Effector CD4-positive, alpha-beta T cell (primary cell): Measurements from ENCODE around the gene PSMB11.
A peak's percentile ranks its signal among the peaks of the same experiment; 100 is the strongest.

Source experiments
- DNase-seq: peaks from one replicate; pipeline ENCODE4 v3.0.0-alpha.2; 2020

The PSMB11 gene

DNA sequence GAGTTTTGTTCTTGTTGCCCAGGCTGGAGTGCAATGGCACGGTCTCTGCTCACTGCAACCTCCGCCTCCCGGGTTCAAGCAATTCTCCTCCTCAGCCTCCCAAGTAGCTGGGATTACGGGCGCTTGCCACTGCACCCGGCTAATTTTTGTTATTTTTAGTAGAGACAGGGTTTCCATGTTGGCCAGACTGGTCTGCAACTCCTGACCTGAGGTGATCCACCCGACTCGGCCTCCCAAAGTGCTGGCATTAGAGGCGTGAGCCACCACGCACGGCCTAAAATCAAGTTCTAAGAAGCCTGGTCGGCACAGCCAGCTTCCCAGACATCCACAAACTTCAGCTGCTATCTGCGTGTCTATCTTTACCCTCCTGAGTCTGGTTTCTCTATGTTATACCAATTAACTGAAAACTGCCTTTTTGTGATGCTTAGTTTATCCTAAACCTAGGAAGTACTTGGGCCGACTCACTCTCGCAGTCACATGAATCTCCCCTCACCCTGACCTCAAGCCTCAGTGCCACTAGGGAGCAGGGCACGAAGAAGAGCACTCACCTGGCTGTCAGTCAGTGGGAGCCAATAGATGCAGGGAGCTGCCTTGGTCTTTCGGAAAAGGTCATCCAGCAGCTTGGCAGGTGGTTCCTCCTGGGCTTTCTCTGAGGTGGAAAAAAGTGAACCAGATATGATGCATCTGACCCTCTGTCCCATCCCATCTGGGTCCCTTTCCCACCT lies 18.7 kb downstream of the PSMB11 start:
- DNase-seq = no peak

DNA sequence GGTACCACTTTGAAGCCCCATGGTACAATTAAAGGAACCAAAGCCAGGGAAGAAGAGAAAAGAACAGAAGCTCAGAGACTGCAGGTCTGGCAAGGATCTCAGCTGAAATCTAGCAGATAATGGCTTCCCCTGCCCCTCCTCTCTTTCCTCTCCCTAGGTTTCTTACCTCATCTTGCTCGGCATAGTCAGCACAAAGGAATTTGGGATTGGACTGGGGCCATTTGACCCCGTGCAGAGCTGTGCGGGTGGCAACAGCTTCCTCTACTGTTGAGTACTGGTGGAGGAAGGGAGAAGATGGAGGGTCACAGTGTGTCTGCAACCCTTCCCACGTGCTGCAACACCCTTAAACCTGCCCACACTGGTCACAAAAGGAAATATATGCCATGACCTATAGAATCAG lies 20.0 kb downstream of the PSMB11 start:
- DNase-seq = no peak

DNA sequence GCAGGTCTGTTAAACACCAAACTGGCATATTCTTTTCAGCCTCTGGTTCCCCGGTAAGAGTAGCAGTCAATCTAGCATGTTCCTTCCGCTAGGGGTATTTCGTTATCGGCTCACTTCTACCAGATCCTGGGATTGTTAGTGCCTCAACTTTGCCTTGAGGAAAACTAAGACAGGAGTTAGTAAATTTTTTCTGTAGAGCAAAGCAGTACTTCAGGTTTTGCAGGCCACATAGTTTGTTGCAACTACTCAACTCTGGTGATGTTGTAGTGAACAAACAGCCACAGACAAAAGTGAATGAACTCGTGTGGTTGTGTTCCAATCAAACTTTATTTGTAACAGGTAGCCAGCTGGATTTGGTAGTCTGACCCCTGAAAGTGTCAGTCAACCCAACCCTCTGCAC lies 21.6 kb downstream of the PSMB11 start:
- DNase-seq = no peak

DNA sequence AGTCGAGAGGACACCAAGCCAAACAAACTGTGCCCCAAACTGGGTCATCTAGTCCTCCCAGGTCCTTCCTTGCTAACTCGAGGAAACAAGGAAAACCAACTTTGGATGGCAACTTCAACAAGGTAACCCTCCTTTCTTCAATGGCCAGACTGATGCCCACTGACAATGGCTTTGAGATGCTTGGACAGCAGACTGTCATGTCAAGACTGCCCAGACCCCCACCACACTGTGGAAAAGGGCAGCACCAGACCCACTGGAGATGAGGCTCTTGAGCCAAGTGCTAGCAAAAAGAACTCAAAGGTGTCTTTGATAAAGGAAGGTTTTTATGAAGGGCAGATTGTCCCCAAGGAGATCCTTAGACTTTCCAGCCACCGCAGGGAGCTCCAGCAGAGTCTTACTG lies 24.4 kb downstream of the PSMB11 start:
- no peak for DNase-seq

DNA sequence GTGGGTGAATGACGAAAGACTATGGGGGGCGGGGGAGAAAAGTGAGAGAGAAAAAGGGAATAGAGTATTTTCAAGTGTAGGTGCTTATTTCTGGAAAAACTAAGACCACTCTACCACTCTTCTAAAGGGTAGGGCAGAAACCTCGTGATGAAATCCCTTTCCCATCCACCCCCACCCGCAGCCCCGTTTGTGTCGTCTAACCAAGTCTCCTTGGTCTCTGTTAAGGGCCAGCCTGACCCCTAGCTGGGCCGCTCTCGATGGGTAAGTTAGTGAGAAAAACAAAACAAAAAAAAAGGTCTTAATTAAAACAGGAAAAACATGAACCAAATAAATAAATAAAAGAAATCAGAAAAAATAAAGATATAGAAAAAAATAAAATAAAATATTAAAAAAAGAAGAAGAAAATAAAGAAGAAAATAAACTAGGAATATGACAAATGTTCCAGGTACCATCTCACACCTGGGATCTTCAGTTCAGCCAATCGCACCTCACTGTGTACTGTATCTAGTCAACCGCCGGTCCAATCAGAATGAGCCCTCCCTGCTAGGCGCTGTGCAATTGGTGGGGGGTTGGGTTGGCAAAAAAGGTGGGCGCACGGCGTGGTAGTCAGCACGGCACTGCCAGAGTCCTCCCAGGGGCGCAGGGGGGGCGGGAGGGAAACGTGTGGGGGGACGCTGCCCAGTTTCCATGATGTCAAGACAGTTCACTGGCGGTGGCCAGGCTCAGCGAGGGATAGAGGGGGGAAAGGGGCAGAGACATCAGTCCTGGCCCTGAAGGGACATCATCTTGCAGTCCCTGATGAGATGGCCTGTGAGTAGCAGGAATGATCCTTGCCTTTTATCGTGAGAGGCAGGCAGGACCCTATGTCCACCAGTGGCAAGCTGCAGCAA lies 25.1 kb downstream of the PSMB11 start:
- DNase-seq = no peak

DNA sequence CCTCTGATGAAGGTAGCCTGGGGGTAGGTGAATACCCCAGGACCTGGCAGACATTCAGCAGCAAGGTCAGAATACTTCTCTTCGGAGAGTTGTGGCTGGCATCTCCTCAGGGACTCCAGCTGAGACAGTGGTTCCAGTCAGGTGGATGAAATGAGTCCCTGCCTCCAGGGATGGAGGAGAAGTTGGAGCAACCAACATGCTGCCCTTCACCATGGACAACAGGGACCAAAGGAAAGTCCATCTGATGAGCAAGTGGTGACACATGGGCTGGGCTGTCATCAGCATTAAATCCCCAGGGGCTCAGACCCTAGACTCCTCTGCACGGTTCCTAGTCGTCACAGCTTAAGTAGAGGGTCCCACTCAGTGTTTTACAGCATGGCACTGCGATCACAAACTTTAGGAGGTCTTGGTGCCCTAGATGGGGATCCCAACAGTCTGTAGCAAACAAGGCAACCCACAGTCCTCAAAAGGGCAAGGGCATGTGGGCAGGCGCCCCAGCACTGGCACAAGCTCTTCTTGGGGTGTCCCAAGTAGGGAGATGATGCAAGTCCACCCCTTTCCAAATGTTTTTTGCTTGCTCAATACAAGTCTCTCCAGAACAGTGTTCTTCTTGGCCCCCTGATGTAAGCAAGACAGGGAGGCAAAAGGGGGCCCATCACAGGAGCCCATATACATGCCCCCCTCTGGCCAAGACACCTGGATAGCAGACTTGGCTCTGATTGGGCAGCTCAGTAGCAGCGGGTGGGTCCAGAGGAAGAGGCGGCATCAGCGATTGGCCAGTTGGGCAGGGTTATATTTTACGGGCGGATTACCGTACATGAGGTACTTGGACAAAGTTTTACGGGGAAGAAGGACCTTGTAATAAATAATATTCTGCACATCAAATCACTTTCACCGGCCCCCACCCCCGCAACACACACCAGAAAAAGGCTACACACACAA lies 26.1 kb downstream of the PSMB11 start:
- DNase-seq = no peak

DNA sequence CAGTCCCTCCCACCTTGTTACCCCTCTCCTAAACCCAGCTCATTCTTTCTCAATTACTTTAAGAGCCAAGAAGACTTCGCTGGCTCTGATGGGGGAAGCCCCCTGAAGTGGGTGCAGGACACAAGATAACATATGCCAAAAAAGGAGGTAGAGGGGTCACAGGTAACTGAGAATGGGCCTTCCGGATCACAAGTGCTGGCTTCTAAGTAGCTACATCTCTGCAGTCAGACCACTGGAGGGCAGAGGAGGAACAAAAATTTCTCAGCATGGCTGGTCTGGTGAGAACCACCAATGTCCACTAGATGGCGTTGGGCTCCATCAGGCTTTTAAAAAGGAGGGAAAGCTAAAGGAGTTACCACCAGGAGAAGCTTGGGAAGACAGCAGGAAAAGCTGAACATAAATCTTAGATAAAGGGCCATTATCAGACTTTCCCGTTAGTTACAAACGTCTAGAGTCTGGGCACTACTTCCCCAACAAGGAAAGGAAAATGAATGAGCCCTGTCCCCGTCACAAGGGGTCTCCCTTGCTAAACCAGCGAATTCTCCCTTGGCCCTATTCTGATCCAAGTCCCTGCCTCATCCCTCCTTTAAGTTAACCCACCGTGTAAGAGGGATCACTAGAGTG lies 26.9 kb downstream of the PSMB11 start:
- peak; percentile 67 for DNase-seq

DNA sequence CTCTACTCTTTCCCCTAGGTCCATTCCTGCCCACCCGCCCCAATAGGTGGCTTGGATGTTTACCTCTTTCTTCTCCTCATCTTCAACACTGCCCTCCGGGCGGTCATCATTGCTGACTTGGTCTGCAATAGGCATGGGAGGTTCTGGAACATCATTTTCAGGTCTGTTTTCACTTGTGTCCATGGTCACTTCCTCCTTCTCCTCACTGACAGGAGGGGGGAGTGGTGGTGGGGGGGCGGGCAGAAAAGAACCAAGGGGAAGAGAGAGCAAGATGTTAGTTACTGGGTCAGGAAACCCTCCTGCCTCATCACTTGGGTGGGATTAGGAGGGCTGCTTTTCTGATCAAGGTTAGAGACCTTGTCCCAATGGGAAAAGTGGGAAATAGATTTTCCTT lies 27.4 kb downstream of the PSMB11 start:
- no peak for DNase-seq

DNA sequence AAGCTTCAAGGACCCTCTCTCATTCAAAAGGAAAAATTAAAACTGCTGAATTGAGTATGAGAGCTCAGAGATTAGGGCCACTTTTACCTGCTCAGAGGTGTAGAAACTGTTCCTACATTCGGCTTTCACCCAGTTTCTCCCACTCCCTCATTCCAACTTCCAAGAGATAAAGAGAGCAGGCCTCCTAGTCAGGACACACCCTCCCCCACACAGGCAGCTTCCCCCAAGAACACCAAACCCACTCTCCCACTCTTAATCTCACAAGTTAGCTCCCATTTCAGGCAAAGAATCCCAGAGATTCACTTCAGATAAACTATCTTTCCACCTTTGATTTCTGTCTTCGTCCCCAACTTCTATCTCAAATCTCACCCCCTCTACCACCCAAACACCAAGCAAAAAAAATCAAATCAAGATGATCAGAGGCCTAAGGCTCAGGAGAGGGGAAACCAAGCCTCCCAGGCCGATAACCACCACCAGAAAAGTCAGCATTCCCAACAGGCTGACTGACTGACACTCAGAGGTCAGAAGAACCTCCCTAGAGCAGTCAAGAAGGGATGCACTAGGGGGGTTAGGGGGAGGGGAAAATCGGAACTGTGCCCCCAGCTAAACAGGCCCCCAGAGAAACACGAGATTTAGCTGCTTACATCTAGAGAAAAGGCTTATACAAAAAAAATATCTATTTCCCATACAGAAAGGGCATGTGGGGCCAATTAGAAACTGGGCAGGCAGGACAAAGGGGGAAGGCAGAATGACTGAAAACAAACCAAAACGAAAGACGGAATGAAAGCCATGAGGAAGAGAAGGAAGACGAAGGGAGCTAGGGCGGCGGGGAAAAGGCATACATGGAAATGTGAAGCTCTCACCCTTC lies 28.5 kb downstream of the PSMB11 start:
- DNase-seq = no peak

DNA sequence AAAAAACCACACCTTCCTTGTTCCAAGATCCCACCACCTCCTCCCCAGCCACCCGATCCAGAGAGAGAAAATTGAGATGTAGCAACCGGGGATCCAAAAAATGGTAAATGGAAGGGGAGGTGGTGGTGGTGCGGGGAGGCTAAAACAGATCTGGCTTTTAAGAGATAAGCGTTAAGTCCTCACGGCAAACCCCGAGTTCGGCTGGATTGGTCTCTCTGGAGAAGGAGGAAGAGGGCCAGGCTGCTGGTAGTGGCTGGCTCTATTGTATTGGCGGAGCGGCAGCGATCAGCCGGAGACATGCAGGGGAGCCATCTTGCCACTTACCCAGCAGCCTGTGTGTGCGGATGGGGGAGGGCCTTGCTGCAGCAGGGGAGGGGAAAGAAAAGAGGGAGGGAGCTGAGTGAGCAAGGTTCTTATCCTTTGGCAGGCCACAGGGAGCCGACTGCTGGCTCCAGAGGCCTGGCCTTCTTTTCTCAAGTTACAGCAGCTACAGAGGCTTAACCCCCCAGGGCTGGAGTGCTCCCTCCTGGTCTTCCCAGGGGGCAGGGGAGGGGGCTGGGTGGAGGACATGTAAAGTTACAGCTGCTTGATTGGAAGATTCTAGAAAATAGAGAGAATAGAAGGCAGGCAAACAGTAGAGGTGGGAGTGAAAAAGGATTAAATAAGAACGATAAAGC lies 29.4 kb downstream of the PSMB11 start:
- peak; percentile 66 for DNase-seq

DNA sequence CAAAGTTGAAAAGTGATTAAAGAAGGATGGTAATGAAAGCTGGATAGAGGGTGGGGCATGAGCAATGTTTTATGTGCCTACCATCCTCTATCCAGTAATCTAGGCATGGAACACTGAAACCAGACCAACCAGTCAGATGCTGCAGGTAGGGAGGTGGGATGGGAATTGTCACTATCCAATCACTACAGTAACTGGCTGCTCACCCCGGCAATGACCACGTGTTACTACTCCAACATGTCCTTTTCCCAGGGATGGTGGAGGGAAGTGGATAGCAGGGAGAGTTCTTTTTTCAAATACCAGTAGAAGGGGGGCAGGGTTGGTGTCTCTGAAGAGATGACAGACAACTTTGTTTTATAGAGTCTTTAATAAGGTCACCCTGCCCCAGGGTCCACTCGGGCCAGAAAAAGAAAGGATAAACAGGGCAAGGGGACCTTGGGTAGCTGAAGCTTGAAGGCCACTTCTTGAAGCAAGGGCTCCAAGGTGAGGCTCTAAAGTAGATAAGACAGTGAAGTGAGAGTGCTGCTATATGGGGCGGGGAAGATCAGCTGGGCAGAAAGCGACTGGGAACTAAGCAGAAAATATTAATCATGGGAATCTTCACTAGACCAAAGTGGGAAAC lies 30.0 kb downstream of the PSMB11 start:
- no peak for DNase-seq

DNA sequence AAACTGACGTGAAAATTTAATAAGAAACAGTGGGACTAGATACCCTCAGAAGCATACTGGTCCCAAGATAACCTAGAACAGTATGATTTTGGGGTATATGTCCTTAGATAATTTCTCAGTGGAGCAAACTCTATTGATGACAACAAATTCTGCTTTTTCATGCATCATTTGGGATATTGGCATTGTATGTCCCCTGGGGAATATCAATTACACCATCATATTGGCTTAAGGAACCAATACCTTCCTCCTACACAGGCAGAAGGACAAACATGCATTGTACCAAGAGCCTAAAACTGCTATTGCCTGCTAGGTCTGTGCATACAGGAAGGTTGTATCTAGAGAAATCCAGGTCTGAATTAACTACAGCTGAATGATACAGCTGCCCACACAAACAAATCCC lies 32.9 kb downstream of the PSMB11 start:
- DNase-seq = no peak

DNA sequence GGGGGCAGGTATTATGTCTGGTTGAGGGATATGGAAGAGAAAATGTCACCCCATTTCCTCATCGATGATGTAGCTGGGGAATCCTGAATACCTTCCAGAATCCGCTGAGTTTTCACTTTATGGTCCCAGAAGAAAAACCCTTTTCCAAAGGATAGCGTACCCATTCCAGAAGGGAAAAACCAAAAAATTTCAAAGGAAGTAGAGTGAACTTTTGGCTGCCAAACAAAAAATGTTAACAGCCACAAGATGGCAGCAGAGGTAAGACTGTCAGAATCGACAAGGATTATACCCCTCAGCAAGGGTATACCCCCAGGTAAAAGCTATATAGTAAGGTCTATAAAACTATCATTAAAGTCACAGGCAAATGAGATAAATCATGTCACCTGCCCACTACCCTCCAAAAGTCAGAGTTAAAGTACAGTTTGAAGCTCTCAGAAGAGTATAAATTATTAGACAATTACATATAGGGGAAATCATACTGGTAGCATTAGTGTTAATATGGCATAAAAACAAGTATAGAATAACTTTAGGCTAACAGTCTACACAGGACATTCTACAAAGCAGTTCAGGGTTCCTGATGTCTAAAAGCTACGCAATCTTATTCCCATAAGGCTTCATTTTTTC lies 34.9 kb downstream of the PSMB11 start:
- no peak for DNase-seq

DNA sequence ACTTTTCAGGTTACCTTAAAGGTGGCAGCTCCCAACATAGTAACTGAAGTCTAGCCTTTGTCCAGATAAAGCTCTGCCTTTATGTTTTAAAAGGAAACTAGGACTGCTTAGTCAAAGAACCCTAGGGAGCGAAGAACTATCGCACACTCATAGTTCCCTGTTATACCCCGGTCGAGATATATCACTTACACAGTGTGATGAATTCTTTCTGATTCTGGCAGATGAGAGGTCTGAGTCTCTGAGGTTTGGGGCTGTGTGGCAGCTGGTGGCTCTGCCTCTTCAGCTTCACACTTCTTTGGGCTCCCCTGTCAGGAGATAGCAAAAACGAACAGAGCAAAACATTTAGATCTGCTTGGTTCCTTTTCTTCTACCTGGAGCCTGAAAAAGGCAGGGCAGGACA lies 36.0 kb downstream of the PSMB11 start:
- DNase-seq = no peak

DNA sequence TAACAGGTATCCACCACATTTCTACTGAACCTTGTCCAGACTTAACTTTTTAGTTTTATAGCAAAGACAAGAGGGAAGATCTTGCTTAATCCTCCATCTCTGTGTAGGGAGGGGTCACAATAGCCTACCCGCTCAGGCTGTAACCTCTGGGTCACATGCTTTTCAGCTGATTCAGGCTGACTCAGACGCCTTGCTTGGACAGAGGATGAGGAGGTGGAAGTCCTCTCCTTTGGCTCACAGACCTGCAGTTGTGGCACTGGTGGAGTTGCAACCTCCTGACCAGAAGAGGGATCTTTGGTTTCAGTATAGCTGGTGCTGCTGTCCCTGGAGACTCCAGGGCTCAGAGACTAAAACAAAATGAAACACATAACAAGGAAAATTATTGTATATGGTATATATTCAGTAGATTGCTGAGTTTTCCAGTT lies 36.7 kb downstream of the PSMB11 start:
- DNase-seq = no peak

DNA sequence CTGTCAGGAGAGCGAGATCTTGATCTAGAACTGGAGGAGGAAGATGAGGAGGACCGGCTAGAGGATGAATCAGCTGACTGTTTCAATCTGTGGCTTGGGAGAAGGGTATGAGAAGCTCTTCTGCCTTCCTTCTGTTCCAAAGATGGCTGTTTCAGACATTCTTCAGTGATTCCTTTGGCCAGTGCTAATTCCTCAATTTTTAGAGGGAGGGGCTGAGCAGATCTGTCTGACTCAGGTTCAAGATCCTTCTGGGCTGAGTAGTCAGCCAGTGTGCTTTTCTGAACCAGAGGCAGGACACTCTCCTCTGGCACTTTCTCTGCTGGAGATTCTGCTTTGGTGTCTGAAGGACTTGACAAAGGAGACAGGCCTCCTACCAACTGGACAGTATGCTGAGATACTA lies 37.7 kb downstream of the PSMB11 start:
- no peak for DNase-seq

DNA sequence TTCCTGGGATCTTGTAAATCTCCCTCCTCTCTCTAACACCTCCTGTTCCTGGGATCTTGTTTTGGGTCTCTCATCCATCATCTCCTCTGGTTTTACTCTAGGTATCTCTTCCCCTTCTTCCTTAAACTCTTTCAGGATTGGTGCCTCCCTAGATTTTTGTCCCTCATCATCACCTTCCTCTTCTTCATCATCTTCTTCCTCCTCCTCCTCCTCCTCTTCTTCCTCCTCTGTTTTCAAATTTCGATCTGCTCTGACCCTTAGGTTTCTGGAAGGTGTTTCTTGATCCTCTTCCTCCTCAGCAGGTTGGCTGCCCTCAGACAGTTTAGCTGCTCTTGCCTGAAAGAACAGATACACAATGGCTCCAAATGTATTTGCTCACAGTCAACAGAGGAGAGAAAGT lies 38.5 kb downstream of the PSMB11 start:
- DNase-seq = no peak

DNA sequence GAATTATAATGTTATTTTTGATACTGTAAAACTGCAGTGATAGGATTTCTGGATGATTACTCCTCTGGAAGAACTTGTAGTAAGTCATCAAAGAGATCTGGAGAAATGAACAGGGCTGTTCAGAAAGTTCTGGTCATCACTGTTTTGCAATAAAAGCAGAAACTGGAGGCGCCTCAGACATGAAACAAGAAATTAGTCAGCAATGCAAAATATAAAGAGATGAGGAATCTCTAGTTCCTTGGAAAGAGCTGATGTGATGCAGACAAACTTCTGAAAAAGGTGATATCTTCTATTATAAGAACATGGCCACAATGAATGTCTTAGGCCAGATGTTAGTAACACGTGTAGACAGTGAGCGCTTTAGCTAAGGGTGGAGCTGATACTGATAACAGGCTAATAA lies 43.4 kb downstream of the PSMB11 start:
- DNase-seq = no peak

DNA sequence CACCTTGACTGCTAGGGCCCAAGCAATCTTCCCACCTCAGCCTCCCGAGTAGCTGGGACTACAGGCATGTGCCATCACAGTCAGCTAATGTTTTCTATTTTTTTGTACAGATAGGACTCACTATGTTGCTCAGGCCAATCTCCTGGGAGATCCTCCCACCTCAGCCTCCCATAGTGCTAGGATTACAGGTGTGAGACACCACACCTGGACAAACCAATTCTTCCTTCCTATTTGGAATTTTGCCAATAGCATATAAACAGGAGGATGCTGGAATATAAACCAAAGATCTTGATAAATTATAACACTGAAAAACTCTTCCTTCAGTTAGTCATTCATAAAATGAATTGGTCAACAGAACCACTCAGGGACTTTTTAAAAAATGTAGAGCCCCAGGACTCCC lies 44.6 kb downstream of the PSMB11 start:
- no peak for DNase-seq
